HEK293 (cell line): ENCODE results near the gene DCC.

Source experiments
- KLF7 ChIP-seq: fragments of 450-650 bp; formaldehyde crosslinking; IDR thresholded peaks from 2 replicates; pipeline ENCODE4 v1.5.1; 2016; ENCODE audit warnings: missing biosample characterization, missing genetic modification characterization, borderline replicate concordance
- ZNF132 ChIP-seq: fragments of 450-650 bp; formaldehyde crosslinking; IDR thresholded peaks from 2 replicates; pipeline ENCODE4 v1.5.1; 2017; ENCODE audit warnings: missing biosample characterization, missing genetic modification characterization, borderline replicate concordance
- ZNF138 ChIP-seq: fragments of 450-650 bp; formaldehyde crosslinking; IDR thresholded peaks from 2 replicates; pipeline ENCODE4 v1.5.1; 2016; ENCODE audit warnings: missing biosample characterization, missing genetic modification characterization, borderline replicate concordance
- ZNF501 ChIP-seq: fragments of 450-650 bp; formaldehyde crosslinking; IDR thresholded peaks from 2 replicates; pipeline ENCODE4 v1.5.1; 2016; ENCODE audit warnings: missing biosample characterization, missing genetic modification characterization
- TF ChIP-seq, protein P1 (sequence below): fragments of 450-650 bp; formaldehyde crosslinking; IDR thresholded peaks from 2 replicates; pipeline ENCODE4 v1.5.1; 2016; ENCODE audit warnings: missing biosample characterization, missing genetic modification characterization
- TF ChIP-seq, protein P2 (sequence below): fragments of 450-650 bp; formaldehyde crosslinking; optimal IDR thresholded peaks from 2 replicates; pipeline ENCODE3; 2016; ENCODE audit warnings: missing biosample characterization, mild to moderate bottlenecking, missing genetic modification characterization
- TF ChIP-seq, protein P3 (sequence below): fragments of 450-650 bp; formaldehyde crosslinking; IDR thresholded peaks from 2 replicates; pipeline ENCODE4 v1.5.1; 2016; ENCODE audit warnings: missing biosample characterization, missing genetic modification characterization
- TF ChIP-seq, protein P4 (sequence below): fragments of 450-650 bp; IDR thresholded peaks from 2 replicates; pipeline ENCODE4 v1.5.1; 2018; ENCODE audit warnings: missing biosample characterization, mild to moderate bottlenecking, missing genetic modification characterization

DNA sequence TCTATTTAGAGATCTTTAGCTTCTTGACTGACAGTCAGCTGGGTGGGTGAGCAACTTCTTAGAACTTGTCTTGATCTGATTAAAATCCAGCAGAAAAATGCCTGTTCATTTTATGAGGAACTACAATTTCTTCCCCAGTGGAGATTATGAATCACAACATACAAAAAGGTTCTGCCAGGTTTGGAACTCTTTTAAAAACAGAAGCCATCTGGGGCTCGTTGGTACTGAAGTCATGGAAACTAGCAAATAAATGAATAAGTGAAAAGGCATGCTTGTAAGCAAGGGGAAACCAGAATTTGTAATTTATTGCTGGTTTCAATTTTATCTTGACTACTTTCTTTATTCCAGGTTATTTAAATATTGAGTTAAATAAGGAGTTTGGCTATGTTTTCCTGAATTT, 1117.1 kb downstream of the DCC start:
- TF ChIP-seq, protein P1, sequence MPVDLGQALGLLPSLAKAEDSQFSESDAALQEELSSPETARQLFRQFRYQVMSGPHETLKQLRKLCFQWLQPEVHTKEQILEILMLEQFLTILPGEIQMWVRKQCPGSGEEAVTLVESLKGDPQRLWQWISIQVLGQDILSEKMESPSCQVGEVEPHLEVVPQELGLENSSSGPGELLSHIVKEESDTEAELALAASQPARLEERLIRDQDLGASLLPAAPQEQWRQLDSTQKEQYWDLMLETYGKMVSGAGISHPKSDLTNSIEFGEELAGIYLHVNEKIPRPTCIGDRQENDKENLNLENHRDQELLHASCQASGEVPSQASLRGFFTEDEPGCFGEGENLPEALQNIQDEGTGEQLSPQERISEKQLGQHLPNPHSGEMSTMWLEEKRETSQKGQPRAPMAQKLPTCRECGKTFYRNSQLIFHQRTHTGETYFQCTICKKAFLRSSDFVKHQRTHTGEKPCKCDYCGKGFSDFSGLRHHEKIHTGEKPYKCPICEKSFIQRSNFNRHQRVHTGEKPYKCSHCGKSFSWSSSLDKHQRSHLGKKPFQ, result no peak
- TF ChIP-seq, protein P2, sequence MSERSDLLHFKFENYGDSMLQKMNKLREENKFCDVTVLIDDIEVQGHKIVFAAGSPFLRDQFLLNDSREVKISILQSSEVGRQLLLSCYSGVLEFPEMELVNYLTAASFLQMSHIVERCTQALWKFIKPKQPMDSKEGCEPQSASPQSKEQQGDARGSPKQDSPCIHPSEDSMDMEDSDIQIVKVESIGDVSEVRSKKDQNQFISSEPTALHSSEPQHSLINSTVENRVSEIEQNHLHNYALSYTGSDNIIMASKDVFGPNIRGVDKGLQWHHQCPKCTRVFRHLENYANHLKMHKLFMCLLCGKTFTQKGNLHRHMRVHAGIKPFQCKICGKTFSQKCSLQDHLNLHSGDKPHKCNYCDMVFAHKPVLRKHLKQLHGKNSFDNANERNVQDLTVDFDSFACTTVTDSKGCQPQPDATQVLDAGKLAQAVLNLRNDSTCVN, result no peak
- TF ChIP-seq, protein P3, sequence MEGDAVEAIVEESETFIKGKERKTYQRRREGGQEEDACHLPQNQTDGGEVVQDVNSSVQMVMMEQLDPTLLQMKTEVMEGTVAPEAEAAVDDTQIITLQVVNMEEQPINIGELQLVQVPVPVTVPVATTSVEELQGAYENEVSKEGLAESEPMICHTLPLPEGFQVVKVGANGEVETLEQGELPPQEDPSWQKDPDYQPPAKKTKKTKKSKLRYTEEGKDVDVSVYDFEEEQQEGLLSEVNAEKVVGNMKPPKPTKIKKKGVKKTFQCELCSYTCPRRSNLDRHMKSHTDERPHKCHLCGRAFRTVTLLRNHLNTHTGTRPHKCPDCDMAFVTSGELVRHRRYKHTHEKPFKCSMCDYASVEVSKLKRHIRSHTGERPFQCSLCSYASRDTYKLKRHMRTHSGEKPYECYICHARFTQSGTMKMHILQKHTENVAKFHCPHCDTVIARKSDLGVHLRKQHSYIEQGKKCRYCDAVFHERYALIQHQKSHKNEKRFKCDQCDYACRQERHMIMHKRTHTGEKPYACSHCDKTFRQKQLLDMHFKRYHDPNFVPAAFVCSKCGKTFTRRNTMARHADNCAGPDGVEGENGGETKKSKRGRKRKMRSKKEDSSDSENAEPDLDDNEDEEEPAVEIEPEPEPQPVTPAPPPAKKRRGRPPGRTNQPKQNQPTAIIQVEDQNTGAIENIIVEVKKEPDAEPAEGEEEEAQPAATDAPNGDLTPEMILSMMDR (tag by site-specific recombination), result no peak
- TF ChIP-seq ZNF138 (tag by site-specific recombination), result no peak
- no peak for TF ChIP-seq ZNF132
- no peak for TF ChIP-seq ZNF501 (tag by site-specific recombination)
- TF ChIP-seq, protein P4, sequence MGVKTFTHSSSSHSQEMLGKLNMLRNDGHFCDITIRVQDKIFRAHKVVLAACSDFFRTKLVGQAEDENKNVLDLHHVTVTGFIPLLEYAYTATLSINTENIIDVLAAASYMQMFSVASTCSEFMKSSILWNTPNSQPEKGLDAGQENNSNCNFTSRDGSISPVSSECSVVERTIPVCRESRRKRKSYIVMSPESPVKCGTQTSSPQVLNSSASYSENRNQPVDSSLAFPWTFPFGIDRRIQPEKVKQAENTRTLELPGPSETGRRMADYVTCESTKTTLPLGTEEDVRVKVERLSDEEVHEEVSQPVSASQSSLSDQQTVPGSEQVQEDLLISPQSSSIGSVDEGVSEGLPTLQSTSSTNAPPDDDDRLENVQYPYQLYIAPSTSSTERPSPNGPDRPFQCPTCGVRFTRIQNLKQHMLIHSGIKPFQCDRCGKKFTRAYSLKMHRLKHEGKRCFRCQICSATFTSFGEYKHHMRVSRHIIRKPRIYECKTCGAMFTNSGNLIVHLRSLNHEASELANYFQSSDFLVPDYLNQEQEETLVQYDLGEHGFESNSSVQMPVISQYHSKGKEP (tag by site-specific recombination), result no peak
- no peak for TF ChIP-seq KLF7 (tag by site-specific recombination)
